ENCODE measurements around the gene ZNF385C. TPM values are rescaled to one million over a fixed set of nuclear protein-coding genes. Genes with fewer than 3 reads are reported as not detected.
A peak's percentile ranks its signal among the peaks of the same experiment; 100 is the strongest.

The ZNF385C gene
- total RNA-seq, 4 donors from 2014 or later: 0.47 to 1.9 (median 0.68) TPM

DNA sequence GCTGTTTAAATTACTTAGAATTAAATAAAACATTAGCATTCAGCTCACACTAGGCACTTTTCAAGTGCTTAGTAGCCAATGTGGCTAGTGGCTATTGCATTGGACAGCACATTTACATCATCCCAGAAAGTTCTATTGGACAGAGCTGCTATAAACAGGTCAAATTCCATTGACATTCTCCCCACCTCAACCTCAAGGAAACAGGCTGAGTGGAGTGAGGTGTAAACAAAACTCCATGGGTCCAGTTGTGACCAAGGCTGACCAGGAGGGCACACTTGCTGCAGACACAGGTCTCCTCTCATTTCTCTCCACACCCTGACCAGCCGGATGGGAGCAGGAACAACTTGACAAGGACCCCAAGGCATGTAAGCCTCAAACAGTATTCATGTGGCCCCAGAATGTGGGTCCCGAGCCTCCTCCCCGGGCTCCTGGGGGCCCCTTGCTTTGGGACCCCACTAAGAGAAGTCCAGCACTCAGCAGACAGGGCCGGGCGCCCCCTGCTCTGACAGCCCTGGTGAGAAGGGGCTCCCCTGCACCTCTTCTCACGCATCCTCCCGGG, 48.4 kb downstream of the ZNF385C start:
- Histone ChIP-seq H3K4me1 (peaks cover 13% of the 10 kb centered on the region), H3K4me3 (peak overlapping the region; percentile 73), H3K27ac (no peak overlapping the region), H3K27me3 (peaks cover 20% of the 10 kb centered on the region), H3K9me3 (no peaks in the 10 kb centered on the region), H3K36me3 (no peaks in the 10 kb centered on the region)
- 0% methylated on average over 5 of the region's 7 CpGs for WGBS
- TF ChIP-seq, protein P1, sequence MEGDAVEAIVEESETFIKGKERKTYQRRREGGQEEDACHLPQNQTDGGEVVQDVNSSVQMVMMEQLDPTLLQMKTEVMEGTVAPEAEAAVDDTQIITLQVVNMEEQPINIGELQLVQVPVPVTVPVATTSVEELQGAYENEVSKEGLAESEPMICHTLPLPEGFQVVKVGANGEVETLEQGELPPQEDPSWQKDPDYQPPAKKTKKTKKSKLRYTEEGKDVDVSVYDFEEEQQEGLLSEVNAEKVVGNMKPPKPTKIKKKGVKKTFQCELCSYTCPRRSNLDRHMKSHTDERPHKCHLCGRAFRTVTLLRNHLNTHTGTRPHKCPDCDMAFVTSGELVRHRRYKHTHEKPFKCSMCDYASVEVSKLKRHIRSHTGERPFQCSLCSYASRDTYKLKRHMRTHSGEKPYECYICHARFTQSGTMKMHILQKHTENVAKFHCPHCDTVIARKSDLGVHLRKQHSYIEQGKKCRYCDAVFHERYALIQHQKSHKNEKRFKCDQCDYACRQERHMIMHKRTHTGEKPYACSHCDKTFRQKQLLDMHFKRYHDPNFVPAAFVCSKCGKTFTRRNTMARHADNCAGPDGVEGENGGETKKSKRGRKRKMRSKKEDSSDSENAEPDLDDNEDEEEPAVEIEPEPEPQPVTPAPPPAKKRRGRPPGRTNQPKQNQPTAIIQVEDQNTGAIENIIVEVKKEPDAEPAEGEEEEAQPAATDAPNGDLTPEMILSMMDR (IDR thresholded peaks at IDR 0.05): no peak
- TF ChIP-seq EP300 (IDR thresholded peaks at IDR 0.05) (no peak), POLR2A (IDR thresholded peaks at IDR 0.05) (no peak), POLR2AphosphoS5 (IDR thresholded peaks at IDR 0.05) (no peak)
- DNase-seq (ENCODE audit: low spot score in 2 of 2): no peak

DNA sequence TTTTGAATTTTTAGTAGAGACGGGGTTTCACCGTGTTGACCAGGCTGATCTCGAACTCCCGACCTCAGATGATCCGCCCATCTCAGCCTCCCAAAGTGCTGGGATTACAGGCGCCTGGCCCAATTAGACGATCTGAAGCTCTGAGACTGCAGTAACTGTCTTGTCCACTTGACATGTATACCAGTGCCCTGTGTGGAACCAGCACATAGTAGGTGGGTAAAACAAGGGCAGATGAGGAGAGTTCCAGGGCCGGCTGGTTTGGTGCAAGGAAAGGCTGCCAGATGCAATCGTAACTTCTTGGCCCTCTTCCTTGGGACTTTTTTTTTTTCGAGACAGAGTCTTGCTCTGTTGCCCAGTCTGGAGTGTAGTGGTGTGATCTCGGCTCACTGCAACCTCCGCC, 50.9 kb downstream of the ZNF385C start:
- TF ChIP-seq, protein P1 (IDR thresholded peaks at IDR 0.05): no peak
- TF ChIP-seq EP300 (IDR thresholded peaks at IDR 0.05) (no peak), POLR2A (IDR thresholded peaks at IDR 0.05) (no peak), POLR2AphosphoS5 (IDR thresholded peaks at IDR 0.05) (no peak)

DNA sequence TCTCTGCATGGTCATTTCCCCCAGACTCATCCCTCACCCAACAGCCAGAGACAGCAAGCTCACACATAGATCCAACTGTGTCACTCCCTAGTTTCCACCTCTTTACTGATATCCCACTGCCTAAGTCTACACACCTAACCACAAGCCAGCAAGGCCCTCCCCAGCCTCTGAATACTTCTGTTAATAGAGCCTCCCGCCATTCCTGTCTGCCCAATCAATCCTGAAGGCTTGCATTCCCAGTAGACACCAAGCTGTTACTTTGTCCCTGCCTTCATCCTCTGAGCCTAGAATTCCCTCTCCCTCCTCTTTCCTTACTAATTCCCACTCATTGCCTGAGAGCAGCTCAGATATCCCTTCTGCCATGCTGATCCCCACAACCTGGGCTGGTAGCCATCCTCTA, 52.6 kb downstream of the ZNF385C start:
- Histone ChIP-seq H3K4me1 (peaks cover 10% of the 10 kb centered on the region), H3K27ac (no peak overlapping the region), H3K36me3 (no peaks in the 10 kb centered on the region), H3K9me3 (no peaks in the 10 kb centered on the region), H3K4me3 (no peak overlapping the region), H3K27me3 (no peaks in the 10 kb centered on the region)
- TF ChIP-seq POLR2A (IDR thresholded peaks at IDR 0.05): no peak
- TF ChIP-seq POLR2AphosphoS5 (IDR thresholded peaks at IDR 0.05): no peak
- no peak for TF ChIP-seq EP300 (IDR thresholded peaks at IDR 0.05)
- TF ChIP-seq, protein P1 (IDR thresholded peaks at IDR 0.05): no peak
- WGBS: 86% methylated on average over 1 of the region's 1 CpG
- no peak for DNase-seq (ENCODE audit: low spot score in 2 of 2)

More for the DNA sequence above, 50.9 kb downstream of the ZNF385C start:
- H3K4me3 ChIP-seq: no peak overlapping the region
- H3K4me1 ChIP-seq: peaks cover 13% of the 10 kb centered on the region
- no peak overlapping the region for H3K27ac ChIP-seq
- H3K36me3 ChIP-seq: no peaks in the 10 kb centered on the region
- no peaks in the 10 kb centered on the region for H3K27me3 ChIP-seq
- WGBS: 89% methylated on average over 12 of the region's 12 CpGs
- no peak for DNase-seq (ENCODE audit: low spot score in 2 of 2)
- no peaks in the 10 kb centered on the region for H3K9me3 ChIP-seq

DNA sequence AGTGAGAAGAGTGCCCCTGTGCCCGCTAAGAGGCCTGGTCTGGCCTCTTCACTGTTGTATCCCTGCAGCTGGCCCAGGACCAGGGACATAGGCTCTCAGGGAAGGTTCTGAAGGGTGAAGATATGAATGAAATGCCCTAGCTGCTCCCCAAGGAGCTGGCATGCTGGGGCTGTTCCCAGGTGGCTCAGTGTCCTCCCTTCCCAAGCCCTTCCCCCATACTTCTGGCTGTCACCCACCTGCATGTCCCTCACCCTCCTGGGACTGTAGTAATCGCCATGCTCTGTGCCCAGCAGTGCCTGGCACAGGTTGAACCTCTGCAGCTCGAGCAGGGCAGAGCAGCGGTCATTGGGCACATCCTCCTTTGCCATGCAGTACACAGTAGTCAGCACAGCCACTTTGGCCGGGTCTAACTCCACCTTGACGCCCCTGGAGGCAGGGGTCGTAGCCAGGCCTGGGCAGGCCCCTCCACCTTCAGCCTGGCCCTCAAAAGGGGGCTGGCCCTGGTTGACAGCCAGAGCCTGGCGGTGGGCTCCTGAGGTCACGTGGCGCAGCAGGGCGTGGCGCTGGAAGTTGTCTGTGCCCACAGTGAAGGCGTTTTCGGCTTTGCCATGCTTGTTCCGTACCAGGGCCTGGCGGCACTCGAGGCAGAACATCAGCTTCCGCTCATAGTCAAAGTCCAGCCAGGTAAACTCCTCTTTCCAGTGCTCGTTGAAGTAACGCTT, 55.5 kb downstream of the ZNF385C start:
- Histone ChIP-seq H3K9me3 (no peaks in the 10 kb centered on the region), H3K36me3 (no peaks in the 10 kb centered on the region), H3K27me3 (no peaks in the 10 kb centered on the region), H3K4me1 (no peaks in the 10 kb centered on the region), H3K27ac (no peak overlapping the region), H3K4me3 (no peak overlapping the region)
- no peak for DNase-seq (ENCODE audit: low spot score in 2 of 2)
- no peak for TF ChIP-seq POLR2A (IDR thresholded peaks at IDR 0.05)
- TF ChIP-seq, protein P1 (IDR thresholded peaks at IDR 0.05): no peak
- WGBS: 83% methylated on average over 13 of the region's 20 CpGs

GRCh38 chr17:42041619-42042018, 56.7 kb downstream of the ZNF385C start:
- Histone ChIP-seq H3K36me3 (no peaks in the 10 kb centered on the region), H3K9me3 (no peaks in the 10 kb centered on the region), H3K27ac (no peak overlapping the region), H3K27me3 (no peaks in the 10 kb centered on the region), H3K4me3 (no peak overlapping the region), H3K4me1 (no peaks in the 10 kb centered on the region)
- TF ChIP-seq POLR2A (IDR thresholded peaks at IDR 0.05) (no peak), POLR2AphosphoS5 (IDR thresholded peaks at IDR 0.05) (no peak), EP300 (IDR thresholded peaks at IDR 0.05) (no peak)
- TF ChIP-seq, protein P1 (IDR thresholded peaks at IDR 0.05): no peak
- no peak for DNase-seq (ENCODE audit: low spot score in 2 of 2)
